PC-3 (cell line): ENCODE results near the gene GPR78. TPM values are rescaled to one million over a fixed set of nuclear protein-coding genes. Genes with fewer than 3 reads are reported as not detected.

Experiments
- ATAC-seq: fragments of 200-7000 bp; cut with Tn5 transposase; 2 replicates; pipeline ENCODE4 v1.9.1; 2020; ENCODE audit warnings: mild to moderate bottlenecking, moderate library complexity
- BruUV-seq: library from RNA; stranded (reverse); fragments of 400-500 nt; replicated peaks from 2 replicates; lab custom pipeline; 2021; lab: Mats Ljungman, UMichigan
- CTCF ChIA-PET: fragments of 300-600 bp; sonication (Branson Sonifier 250); formaldehyde crosslinking; loops from one replicate; lab custom pipeline; 2022; ENCODE audit warnings: antibody characterized with exemption; lab: Charles Lee
- POLR2A ChIA-PET: fragments of 300-600 bp; sonication (Branson Sonifier 250); formaldehyde crosslinking; loops from one replicate; lab custom pipeline; 2022; ENCODE audit warnings: antibody characterized with exemption; ENCODE audit not compliant: unreplicated experiment; lab: Charles Lee
- DNase-seq: peaks from one replicate; pipeline ENCODE4 v3.0.0-alpha.2; 2015
- H2AFZ ChIP-seq: fragments of 300-600 bp; sonication (generic); 2 replicates; pipeline ENCODE4 v1.6.0; 2016; ENCODE audit warnings: antibody characterized with exemption, low read length
- H3F3A ChIP-seq: fragments of 300-600 bp; sonication (generic); one replicate; pipeline ENCODE4 v1.6.0; 2017; ENCODE audit warnings: antibody characterized with exemption, low read length, control low read depth, mild to moderate bottlenecking; ENCODE audit not compliant: unreplicated experiment
- H3K27ac ChIP-seq: fragments of 300-600 bp; sonication (generic); 2 replicates; pipeline ENCODE4 v1.5.1; 2016; ENCODE audit warnings: mild to moderate bottlenecking, low read length
- H3K27me3 ChIP-seq: fragments of 300-600 bp; sonication (generic); 2 replicates; pipeline ENCODE4 v1.6.1; 2016; ENCODE audit warnings: low read length, mixed read lengths
- H3K36me3 ChIP-seq: fragments of 300-600 bp; sonication (generic); 2 replicates; pipeline ENCODE4 v1.6.1; 2016; ENCODE audit warnings: low read depth, mixed run types, low read length, mixed read lengths
- H3K4me1 ChIP-seq: fragments of 300-600 bp; sonication (generic); 2 replicates; pipeline ENCODE4 v1.5.1; 2016; ENCODE audit warnings: low read length; ENCODE audit not compliant: insufficient read depth
- H3K4me2 ChIP-seq: fragments of 300-600 bp; sonication (generic); 2 replicates; pipeline ENCODE4 v1.6.0; 2016; ENCODE audit warnings: low read length
- H3K4me3 ChIP-seq: fragments of 300-600 bp; sonication (generic); 2 replicates; pipeline ENCODE4 v1.5.1; 2016; ENCODE audit warnings: mild to moderate bottlenecking, low read length, mixed read lengths
- H3K79me2 ChIP-seq: fragments of 300-600 bp; sonication (generic); 2 replicates; pipeline ENCODE4 v1.6.1; 2017; ENCODE audit warnings: low read length, mixed read lengths
- H3K9ac ChIP-seq: fragments of 300-600 bp; sonication (generic); 2 replicates; pipeline ENCODE4 v1.6.0; 2016; ENCODE audit warnings: mild to moderate bottlenecking, low read length
- H3K9me2 ChIP-seq: fragments of 300-600 bp; sonication (generic); replicated peaks from 2 replicates; pipeline ENCODE4 v1.6.1; 2016; ENCODE audit warnings: mixed run types, low read length, mixed read lengths
- H3K9me3 ChIP-seq: fragments of 300-600 bp; sonication (generic); 2 replicates; pipeline ENCODE4 v1.6.1; 2016; ENCODE audit warnings: low read length, mixed read lengths
- H4K20me1 ChIP-seq: fragments of 300-600 bp; sonication (generic); 2 replicates; pipeline ENCODE4 v1.6.1; 2016; ENCODE audit warnings: low read length, mixed read lengths
- CTCF ChIP-seq: fragments of 300-600 bp; sonication (generic); conservative IDR thresholded peaks from 2 replicates; pipeline ENCODE4 v1.5.1; 2017; ENCODE audit warnings: antibody characterized with exemption, low read depth, mild to moderate bottlenecking, low read length
- EZH2 ChIP-seq: fragments of 300-600 bp; sonication (generic); IDR thresholded peaks from one replicate; pipeline ENCODE4 v1.6.1; 2017; ENCODE audit warnings: antibody characterized with exemption, mild to moderate bottlenecking, low read length; ENCODE audit not compliant: unreplicated experiment
- EZH2phosphoT487 ChIP-seq: fragments of 300-600 bp; sonication (generic); IDR thresholded peaks from 2 replicates; pipeline ENCODE4 v1.6.1; 2018; ENCODE audit warnings: mild to moderate bottlenecking, antibody characterized with exemption, low read length, borderline replicate concordance
- intact Hi-C: fragments of 100-400 bp; cut with micrococcal nuclease; formaldehyde crosslinking; loops from 2 replicates; pipeline ENCODE4 v1.9.0; 2023
- total RNA-seq: library from RNA; depleted of rRNA; stranded (reverse); fragments of >200 nt; gene quantifications from 2 replicates; pipeline ENCODE4 v1.2.3, GENCODE V29; 2014

Gene GPR78
- total RNA-seq, 1 experiment from 2014 or later: 2.0 TPM

- Histone ChIP-seq H3K79me2 (no peaks in the 10 kb centered on the region), H2AFZ (no peak overlapping the region), H3K4me2 (peak overlapping the region; percentile 71), H3K4me3 (no peak overlapping the region), H3K4me1 (peaks cover 33% of the 10 kb centered on the region), H3F3A (no peaks in the 10 kb centered on the region), H3K9ac (0 out of 2 replicates have a peak overlapping the region, but pooled peaks have one; percentile 67), H3K9me2 (no peaks in the 10 kb centered on the region), H3K27me3 (no peaks in the 10 kb centered on the region), H4K20me1 (no peaks in the 10 kb centered on the region), H3K27ac (peak overlapping the region; percentile 98), H3K36me3 (no peaks in the 10 kb centered on the region), H3K9me3 (no peaks in the 10 kb centered on the region)
- no peak for TF ChIP-seq EZH2phosphoT487
- TF ChIP-seq CTCF: no peak
- TF ChIP-seq EZH2: no peak
- no TSS peak for BruUV-seq
- DNase-seq (peak; percentile 53), ATAC-seq (no peak)
- intact Hi-C loops: loop anchor here (5.0 kb wide), 1 partner anchor 43 kb away; the partner anchor contains the start of gene CPZ
- ChIA-PET CTCF (no interaction called here), POLR2A (no interaction called here)
Measured at GRCh38 chr4:8548731-8549351, 31.4 kb upstream of the GPR78 start.

- no peak for ATAC-seq
Measured at GRCh38 chr4:8549352-8549931, 30.8 kb upstream of the GPR78 start.

More at GRCh38 chr4:8549352-8549931, 30.8 kb upstream of the GPR78 start:
- Histone ChIP-seq H3K4me1 (peaks cover 33% of the 10 kb centered on the region), H3K4me2 (peak overlapping the region; percentile 71; the same call in 1 of the 2 replicates), H3K9me2 (no peaks in the 10 kb centered on the region), H3K9me3 (no peaks in the 10 kb centered on the region), H3K36me3 (no peaks in the 10 kb centered on the region), H3K27me3 (no peaks in the 10 kb centered on the region), H3K4me3 (no peak overlapping the region), H4K20me1 (no peaks in the 10 kb centered on the region), H3F3A (no peaks in the 10 kb centered on the region), H2AFZ (no peak overlapping the region), H3K9ac (no peak overlapping the region), H3K79me2 (no peaks in the 10 kb centered on the region), H3K27ac (peak overlapping the region; percentile 98)
- no TSS peak for BruUV-seq
- ChIA-PET CTCF (no interaction called here), POLR2A (no interaction called here)
- no peak for DNase-seq
- intact Hi-C loops: loop anchor here (5.0 kb wide), 1 partner anchor 43 kb away; the partner anchor contains the start of gene CPZ
- TF ChIP-seq CTCF (no peak), EZH2phosphoT487 (no peak), EZH2 (no peak)
